SKM-1 treated with dmso at 0.1 percent for 144 hours (cell line): ENCODE data around the gene CRISPLD2.

ENCODE experiments used
- DNase-seq: peaks from one replicate; lab custom pipeline; 2025; ENCODE audit not compliant: unreplicated experiment; lab: John Stamatoyannopoulos, UW

CRISPLD2 gene

DNA sequence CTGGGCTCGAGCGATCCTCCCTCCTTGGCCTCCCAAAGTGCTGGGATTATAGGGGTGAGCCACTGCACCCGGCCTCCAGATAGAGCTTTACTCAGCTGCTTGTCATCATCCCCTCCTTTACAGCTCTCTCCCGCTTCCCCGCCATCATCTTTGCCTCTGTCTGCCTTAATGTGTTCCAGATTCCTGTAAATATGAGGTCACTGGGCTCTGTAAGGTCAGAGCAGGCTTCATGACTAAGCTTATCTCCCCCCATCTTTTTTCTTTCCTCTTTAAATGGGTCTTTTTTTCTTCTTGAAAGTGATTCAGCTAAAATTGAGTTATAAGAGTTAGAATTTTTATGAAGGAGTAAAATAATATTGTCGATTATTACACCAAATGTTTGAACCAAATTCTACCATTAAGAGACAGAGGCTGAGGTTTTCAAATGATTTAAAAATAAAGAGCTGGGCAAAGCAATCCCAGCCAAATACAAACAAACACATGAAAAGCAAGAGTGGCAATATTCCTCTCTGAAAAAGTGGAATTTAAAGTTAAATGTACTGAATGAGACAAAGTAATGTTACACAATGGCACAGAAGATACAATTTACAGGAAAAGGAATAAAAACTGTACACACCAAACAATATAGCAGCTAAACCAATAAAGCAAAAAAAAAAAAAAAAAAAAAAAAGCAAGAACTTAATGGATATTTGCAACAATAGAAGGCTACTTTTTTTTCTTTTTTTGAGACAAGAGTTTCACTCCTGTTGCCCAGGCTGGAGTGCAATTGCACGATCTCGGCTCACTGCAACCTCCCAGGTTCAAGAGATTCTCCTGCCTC lies 62.1 kb downstream of the CRISPLD2 start:
- DNase-seq, result no peak

DNA sequence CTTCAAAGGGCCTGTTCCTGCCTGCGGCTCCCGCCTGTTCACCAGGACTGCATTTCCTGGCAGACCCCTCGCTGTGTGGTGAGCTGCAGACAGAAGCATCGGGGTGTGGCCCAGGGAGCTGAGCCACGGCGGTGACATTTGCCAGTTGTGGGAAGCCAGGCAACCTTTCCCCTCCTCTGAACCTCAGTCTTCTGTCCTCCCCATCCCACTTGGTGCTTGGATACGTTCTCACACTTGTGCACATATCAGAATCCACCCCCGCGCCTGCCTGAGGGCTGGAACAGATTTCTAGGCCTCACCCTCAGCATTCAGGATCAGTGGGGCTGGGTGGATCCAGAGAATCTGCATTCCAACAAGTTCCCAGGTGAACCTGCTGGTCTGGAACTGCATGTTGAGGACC lies 63.5 kb downstream of the CRISPLD2 start:
- no peak for DNase-seq

- no peak for DNase-seq
Observed at GRCh38 chr16:84884246-84884595, 64.4 kb downstream of the CRISPLD2 start.

- DNase-seq, result no peak
Observed at GRCh38 chr16:84884596-84885341, 65.0 kb downstream of the CRISPLD2 start.

DNA sequence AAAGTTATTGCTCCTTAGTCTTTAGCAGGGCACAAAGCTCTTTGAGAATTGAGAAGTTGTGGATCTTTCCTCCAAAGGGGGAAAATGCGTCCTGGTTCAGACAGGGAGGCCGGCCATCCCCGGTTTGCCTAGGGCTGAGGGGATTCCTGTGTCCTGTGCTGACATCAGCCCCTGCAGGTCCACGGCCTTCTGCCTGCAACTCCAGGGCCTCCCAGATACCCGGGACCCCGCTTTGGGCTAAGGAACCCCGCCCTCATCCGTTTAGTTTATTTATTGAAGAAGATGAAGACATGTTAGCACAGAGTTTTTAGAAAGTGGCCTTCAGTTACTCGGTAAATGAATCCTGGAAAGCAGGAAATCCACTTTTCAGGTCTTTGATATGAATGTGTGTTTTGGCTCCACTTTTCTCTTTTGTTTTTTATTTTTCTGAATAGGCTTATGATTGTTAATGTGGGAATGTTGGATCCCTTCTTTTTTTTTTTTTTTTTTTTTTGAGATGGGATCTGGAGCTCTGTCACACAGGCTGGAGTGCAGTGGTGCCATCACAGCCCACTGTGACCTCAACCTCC lies 65.6 kb downstream of the CRISPLD2 start:
- no peak for DNase-seq

GRCh38 chr16:84886497-84887090 lies 66.8 kb downstream of the CRISPLD2 start:
- DNase-seq, result no peak

DNA sequence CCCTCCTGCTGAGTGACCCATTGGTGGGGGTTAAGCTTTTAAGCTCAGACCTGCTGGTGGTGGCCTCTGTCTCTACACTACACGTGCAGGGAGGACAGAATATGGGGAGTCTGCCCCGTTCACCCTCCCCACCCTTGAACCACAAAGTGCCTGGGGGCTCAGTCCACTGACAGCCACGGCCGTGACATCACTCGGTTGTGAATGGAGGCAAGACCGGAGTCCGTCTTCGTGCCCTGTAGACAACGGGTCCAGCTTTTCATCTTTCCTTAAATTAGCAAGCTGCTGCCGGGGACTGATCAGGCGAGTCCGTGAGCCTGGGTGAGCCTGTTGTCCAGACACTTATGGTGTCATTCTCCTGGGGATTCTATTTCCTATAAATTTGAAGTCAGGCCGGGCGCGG lies 67.4 kb downstream of the CRISPLD2 start:
- DNase-seq, result no peak

- DNase-seq, result no peak
Observed at GRCh38 chr16:84888450-84888849, 68.7 kb downstream of the CRISPLD2 start.

DNA sequence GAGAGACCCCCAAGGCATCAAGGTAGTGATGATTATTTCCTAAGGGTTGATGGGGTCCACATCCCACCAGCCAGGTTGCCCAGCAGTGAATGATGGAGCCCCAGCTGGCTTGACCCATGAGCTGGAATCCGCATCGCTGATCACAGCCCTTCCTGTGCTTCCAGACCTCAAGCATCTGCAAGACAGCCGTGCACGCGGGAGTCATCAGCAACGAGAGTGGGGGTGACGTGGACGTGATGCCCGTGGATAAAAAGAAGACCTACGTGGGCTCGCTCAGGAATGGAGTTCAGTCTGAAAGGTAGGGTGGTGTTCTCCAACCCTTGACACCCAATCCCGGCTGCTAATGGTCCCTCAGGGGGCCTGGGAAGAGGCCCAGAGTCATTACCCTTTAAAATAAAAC lies 69.3 kb downstream of the CRISPLD2 start:
- DNase-seq, result no peak

DNA sequence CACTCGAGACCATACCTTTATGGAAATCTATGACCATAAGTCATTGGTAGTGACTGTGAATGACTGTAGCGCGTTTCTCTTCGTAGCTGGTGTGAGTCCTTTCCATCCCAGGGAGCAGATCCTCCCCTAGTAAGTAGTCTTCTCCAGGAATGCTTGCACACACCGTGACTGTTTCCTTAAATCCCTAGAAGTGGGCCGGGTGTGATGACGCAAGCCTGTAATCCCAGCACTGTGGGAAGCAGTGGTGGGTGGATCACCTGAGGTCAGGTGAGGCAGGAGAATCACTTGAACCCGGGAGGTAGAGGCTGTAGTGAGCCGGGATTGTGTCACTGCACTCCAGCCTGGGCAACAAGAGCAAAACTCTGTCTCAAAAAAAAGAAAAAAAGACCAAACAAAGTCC lies 70.6 kb downstream of the CRISPLD2 start:
- DNase-seq, result no peak

- DNase-seq, result no peak
Observed at GRCh38 chr16:84891149-84891795, 71.5 kb downstream of the CRISPLD2 start.

GRCh38 chr16:84892097-84892496 lies 72.3 kb downstream of the CRISPLD2 start:
- no peak for DNase-seq

DNA sequence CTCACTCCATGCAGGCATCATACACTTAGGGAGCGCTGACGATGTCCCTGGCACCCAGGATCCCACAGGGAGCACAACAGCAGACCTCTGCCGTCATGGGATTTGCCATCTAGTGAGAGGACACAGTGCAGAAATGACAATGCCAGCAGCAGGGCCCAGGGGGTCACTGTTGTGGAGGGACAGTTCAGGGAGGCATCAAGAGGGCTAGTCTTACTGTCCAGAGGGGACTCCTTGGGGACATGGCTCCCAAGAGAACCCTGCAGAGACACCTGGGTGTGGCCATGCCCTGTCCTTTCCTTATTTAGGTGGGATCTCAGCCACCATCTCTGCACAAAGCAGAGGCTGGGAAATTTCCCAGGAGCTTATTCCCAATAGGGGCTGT lies 73.7 kb downstream of the CRISPLD2 start:
- DNase-seq, result no peak

DNA sequence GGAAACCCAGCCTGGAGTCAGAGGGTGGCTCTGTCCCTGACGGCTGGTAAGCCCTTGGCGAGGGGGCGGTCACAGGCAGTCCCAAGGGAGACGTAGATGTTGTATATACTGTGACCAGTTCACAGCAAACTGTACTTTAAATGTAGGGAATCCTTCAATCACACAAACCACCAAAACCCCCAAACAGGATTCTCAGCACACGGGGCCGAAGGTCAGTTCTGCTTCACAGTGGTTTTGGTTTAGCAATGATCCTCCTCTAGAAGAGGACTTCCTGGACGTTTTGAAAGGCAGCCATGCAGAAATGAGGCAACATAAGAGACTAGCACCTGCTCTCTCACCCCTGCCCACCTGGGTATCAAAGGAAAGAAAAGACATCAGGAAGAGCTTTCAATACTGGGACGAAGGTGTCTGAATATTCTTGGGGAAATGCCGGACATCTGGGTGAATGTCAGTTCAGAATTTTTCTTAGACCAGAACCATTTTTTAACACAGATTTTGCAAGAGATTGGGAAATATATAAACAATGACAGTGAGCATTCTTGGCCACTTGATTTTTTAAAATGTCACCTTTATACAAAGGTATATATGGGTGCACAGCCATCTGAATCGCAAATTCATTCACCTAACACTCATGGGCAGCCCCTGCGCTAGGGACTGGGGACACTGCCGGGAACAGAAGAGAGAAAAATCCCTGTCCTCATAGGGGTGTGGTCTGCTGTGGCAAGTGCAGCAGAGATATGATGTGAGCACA lies 74.2 kb downstream of the CRISPLD2 start:
- DNase-seq, result peak; percentile 57

GRCh38 chr16:84895016-84895415 lies 75.2 kb downstream of the CRISPLD2 start:
- DNase-seq, result no peak

- no peak for DNase-seq
Observed at GRCh38 chr16:84896847-84897246, 77.1 kb downstream of the CRISPLD2 start.

- peak; percentile 57 for DNase-seq
Observed at GRCh38 chr16:84897911-84898377, 78.2 kb downstream of the CRISPLD2 start.

DNA sequence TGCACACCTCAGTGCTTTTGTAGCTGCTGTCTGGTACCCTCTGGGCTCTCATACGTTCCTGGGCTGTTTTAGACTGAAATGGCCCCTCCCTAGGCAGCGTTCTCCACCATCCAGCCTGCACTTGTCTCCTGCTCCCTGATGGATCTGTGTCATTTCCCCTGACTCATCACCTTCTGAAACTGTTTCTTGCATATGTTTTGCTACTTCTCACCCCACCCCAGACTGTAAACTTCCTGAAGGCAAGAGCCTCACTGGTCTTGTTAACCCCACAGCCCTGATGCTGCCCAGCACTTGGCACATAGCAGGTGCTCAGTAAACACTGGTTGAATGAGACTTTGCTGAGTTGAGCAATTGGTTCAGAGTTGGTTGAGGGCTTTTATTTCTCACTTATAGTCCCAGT lies 78.7 kb downstream of the CRISPLD2 start:
- DNase-seq, result no peak

DNA sequence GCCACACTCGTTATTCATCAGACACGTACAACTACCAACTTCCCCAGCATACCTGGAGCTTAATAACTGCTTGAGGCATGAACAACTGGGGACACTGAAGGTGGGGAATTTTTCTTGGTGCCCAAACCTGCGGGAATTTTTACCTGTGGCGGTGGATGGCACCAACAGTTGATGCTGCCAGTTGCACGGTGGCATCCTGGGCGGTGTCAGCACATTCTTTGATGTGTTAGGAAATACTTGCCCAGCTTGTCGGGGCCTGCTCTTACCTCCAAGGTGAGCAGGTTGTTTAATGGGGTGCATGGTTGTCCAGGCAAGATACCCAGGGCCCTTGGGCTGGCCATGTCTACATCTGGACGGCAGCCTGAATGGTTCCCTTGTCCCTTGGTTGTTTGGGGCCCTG lies 79.6 kb downstream of the CRISPLD2 start:
- no peak for DNase-seq

DNA sequence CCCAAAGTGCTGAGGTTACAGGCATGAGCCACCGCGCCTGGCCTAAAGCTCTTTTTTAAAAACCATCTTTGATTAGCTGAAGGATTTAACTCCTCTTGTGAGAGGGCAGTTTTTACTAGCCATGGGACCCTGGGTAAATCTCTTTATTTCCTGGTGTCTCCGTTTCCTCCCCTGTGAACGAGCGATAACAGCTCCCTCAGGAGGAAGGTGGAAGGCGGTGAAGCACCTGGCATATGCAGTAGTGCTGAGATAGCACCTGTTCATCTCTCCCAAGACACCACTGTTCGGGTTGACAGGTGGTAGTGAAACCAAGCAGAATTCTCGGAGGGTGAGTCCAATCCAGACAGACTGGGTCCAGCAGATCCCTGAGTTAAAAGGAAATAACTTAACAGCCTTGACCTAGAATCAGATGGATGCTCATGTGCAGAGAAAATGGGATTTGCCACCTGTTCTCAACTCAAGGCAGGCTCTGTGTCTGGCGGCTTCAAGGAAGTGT lies 86.2 kb downstream of the CRISPLD2 start:
- no peak for DNase-seq
